AG10803 (cell line): ENCODE measurements around the gene DIS3L.
A peak's percentile ranks its signal among the peaks of the same experiment; 100 is the strongest.
"Not testable (repeated sequence)": the region's sequence is repeated elsewhere in the genome, so short reads cannot be mapped to it uniquely, and the experiment has no call there.

Experiments
- DNase-seq: peaks from one replicate; pipeline ENCODE4 v3.0.0; 2010; ENCODE audit warnings: low read depth
- H3K4me3 ChIP-seq: 2 replicates; pipeline ENCODE4 v1.5.1; 2011; ENCODE audit warnings: mild to moderate bottlenecking, low read length, control low read depth
- CTCF ChIP-seq: conservative IDR thresholded peaks from 2 replicates; pipeline ENCODE4 v1.5.1; 2011; ENCODE audit warnings: mild to moderate bottlenecking, low read length, control low read depth, inconsistent platforms

The DIS3L gene

GRCh38 chr15:66359740-66360139 is 66.4 kb downstream of the DIS3L start:
- no peak for DNase-seq
- TF ChIP-seq CTCF, result no peak
- no peak overlapping the region for H3K4me3 ChIP-seq

GRCh38 chr15:66361745-66362460 is 68.5 kb downstream of the DIS3L start:
- not testable (repeated sequence) for DNase-seq

GRCh38 chr15:66362776-66363175 is 69.4 kb downstream of the DIS3L start:
- TF ChIP-seq CTCF, result no peak
- no peak for DNase-seq
- no peak overlapping the region for H3K4me3 ChIP-seq

More at GRCh38 chr15:66361745-66362460, 68.5 kb downstream of the DIS3L start:
- not testable (repeated sequence) for H3K4me3 ChIP-seq

- no peak for DNase-seq
- H3K4me3 ChIP-seq, result no peak overlapping the region
- TF ChIP-seq CTCF, result no peak
Measured at GRCh38 chr15:66364944-66365528, 71.7 kb downstream of the DIS3L start.

- TF ChIP-seq CTCF, result no peak
- peak; percentile 5 for DNase-seq
- peak overlapping the region; percentile 37 for H3K4me3 ChIP-seq
Measured at GRCh38 chr15:66369773-66370651, 76.6 kb downstream of the DIS3L start.

GRCh38 chr15:66374179-66374578 is 80.8 kb downstream of the DIS3L start:
- H3K4me3 ChIP-seq, result no peak overlapping the region
- no peak for DNase-seq
- TF ChIP-seq CTCF, result no peak

- no peak for TF ChIP-seq CTCF
- no peak overlapping the region for H3K4me3 ChIP-seq
- DNase-seq, result no peak
Measured at GRCh38 chr15:66378814-66379430, 85.6 kb downstream of the DIS3L start.

GRCh38 chr15:66381376-66381775 is 88.0 kb downstream of the DIS3L start:
- not testable (repeated sequence) for H3K4me3 ChIP-seq

More at GRCh38 chr15:66381376-66381775, 88.0 kb downstream of the DIS3L start:
- not testable (repeated sequence) for DNase-seq
